NCI-H1417 (cell line): ENCODE results near the gene APOBEC3C.
"Not testable (repeated sequence)": the region's sequence is repeated elsewhere in the genome, so short reads cannot be mapped to it uniquely, and the experiment has no call there.

Source experiments
- DNase-seq, 3 experiments: peaks; one replicate each; lab custom pipeline; 2025; lab: John Stamatoyannopoulos, UW

APOBEC3C gene

GRCh38 chr22:39013942-39014722, at the start of gene APOBEC3C:
APOBEC3C (plus strand) TSS chr22:39014257; CDS start chr22:39014363, 106 bp downstream.
- DNase-seq, result peak in 1 of 3 experiments; percentile 3

DNA sequence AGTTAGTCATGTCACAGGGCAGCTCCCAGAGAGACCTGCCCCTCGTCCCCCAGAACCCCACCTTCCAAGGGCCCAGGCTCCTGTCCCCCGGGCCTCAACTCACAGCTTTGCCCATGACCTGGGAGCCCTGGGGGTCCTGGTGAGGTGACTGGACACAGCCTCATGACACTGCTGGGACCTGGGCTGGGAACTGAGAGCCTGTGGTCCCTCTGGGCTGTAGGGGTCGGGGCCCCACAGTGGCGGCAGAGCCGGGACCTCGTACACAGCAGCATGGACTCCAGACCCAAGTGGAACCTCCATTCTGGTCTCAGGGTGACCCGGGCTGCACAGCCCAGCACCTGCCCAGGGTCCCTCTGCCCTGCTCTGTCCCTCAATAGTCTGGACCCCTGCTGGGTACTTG, 49.8 kb upstream of the APOBEC3C start:
- no peak for DNase-seq

GRCh38 chr22:38964989-38965388, 49.1 kb upstream of the APOBEC3C start:
- no peak for DNase-seq

- DNase-seq, result no peak
These were observed 48.3 kb upstream of the APOBEC3C start for GRCh38 chr22:38965614-38966379.

- no peak for DNase-seq
These were observed 47.7 kb upstream of the APOBEC3C start for GRCh38 chr22:38966380-38966702.

- no peak for DNase-seq
These were observed 47.1 kb upstream of the APOBEC3C start for GRCh38 chr22:38966942-38967341.

DNA sequence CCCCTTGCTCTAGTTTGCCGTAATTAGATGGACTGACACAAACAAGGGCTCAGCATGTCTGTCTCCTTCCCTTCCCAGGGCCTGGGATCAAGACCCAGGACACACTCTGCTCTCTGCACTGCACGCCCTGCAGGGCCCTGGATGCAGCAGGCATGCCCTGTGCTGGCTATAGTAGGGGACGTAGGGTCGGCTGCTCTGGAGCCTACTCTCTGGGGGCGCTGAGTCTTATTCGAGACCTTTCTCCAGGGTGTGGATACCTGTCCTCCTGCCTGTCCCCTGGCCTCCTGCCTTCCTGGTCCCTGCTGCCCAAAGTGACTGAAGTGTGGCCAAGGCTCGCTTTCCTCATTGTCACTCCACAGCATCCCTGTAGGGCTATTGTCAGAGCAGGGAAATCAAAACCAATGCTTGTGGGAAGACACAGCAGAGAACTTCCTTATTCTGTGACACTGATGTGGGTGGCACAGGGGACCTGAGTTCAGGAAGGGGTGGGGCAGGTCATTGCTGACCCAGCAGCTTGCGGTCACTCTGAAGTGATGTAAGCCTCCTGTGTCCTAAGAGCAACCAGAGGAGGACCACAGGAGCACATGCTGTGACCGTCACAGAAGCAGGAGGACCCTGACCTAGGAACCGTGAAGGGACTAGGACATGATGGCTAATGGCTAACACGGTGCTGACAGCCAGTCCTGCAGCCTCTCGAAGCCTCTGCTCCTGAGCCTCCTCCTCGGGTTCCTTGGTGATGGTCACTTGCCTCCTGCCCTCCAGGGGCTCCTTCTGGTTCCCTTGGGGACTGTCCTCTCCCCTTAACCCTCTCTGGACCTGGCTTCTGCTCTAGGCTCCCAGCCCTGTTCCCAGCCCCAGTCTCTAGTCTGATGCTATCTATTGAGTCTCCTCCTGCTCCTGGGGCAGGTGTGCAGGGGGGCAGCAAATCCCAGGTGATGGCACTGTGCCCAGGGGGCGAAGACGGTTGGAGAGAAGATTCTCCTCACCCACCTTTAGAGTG, 46.3 kb upstream of the APOBEC3C start:
- DNase-seq, result no peak

DNA sequence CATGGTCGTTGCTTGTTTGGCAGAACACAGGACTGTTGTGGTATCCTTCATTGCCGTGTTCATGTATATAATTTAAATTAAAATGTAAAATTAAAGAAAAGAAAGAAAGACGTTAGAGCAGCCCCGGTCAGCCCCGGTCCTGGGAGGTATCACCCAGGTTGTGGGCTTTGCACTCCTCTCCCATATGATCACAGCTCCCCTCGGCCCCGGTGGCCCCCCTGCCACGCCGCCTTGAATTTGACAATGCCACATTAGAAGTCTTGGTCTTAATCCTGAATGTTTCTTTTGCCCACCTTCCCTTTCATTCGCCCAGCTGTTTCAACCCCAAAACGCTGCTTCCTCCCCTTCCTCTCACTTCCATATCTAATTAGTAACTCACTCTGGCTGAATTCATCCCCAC, 45.3 kb upstream of the APOBEC3C start:
- DNase-seq, result no peak

GRCh38 chr22:38970551-38970950, 43.5 kb upstream of the APOBEC3C start:
- DNase-seq, result no peak

DNA sequence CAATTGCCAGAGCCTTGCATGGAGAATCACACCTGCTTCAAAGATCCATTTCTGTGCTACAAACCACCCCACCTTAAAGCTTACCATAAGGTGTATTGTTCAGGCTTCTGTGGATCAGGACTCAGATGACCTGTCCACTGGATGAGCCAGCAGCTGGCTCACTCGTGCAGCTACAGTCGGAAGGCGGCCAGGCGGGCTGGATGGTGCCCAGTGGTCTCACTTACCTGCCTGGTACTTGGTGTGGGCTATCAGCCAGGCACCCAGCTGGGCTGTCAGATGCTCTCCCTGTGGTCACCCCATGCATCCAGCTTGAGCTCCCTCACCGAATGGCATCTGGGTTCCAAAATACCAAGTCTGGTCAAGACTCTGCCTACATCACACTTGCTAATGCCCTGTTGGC, 42.9 kb upstream of the APOBEC3C start:
- DNase-seq, result no peak

DNA sequence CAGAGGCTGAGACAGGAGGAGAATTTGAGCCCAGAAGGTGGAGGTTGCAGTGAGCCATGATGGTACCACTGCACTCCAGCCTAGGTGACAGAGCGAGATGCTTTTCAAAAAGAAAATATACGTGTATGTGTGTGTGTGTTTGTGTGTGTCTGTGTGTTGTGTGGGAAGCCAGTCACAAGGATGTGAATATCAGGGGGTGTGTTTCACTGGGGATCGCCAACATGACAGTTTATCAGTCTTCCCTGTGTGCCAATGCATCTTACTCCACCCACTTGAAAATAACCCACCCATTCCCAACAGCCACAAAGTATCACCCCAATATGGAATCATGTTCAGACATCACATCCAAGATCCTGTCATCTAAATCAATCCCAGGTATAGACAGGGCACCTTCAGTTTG, 42.3 kb upstream of the APOBEC3C start:
- DNase-seq, result no peak

DNA sequence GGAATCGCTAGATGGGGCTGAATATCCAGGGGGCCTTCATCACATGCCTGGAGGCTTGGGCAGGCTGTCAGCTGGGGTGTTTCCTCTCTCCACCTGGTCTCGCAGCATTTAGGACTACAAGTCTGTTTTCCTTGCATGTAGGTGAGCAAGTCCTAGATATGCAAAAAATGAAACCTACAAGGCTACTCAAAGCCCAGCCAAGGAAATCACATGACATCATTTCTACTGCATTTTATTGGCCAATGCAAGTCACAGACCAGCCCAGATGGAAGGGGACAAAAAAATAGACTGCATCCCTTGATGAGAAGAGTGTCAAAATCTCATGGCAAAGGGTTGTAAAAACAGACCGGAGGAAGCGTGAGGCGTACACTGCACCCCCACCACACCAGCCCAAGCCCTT, 41.5 kb upstream of the APOBEC3C start:
- DNase-seq, result no peak

- DNase-seq, result peak in 2 of 3 experiments; percentile 9 to 39
These were observed 40.5 kb upstream of the APOBEC3C start for GRCh38 chr22:38973289-38974169.

DNA sequence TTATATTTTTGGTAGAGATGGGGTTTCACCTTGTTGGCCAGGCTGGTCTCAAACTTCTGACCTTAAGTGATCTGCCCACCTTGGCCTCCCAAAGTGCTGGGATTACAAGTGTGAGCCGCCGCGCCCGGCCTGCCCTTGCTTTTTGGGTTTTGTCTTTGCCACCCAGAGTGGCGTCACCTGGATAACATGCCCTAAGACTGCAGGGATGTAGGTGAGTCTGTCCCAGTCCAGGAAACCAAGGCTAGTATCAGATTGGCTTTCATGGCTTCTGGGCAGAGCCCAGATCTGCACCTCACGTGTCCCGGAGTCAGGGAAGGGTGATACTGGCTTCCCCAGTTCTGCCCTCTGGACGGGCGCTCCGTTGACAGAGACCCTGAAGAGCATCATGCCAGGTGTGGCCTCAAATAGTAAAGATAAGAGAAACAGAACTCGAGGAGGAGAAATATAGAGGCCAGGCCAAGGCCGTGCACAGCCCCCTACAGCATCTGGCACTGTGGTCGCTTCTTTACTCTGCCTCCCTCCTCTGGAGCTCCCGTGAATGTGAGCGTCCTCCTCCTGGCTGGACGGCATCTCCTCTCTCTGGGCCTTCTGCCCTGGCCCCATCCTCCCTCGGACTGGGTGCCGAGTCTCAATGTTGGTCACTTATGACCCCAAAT, 39.8 kb upstream of the APOBEC3C start:
- DNase-seq, result no peak

- DNase-seq, result no peak
These were observed 39.3 kb upstream of the APOBEC3C start for GRCh38 chr22:38974826-38975175.

DNA sequence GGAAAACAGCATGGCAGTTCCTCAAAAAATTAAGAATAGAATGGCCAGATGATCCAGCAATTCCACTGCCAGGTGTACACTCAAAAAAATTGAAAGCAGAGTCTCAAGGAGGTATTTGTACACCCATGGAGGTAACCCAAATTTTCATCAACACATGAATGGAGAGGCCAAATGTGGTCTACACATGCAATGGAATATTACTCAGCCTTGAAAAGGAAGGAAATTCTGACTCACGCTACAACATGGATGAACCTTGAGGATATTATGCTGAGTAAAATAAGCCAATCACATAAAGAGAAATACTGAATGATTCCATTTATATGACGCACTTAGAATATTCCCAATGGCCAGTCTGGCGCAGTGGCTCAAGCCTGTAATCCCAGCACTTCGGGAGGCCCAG, 36.8 kb upstream of the APOBEC3C start:
- not testable (repeated sequence) for DNase-seq

DNA sequence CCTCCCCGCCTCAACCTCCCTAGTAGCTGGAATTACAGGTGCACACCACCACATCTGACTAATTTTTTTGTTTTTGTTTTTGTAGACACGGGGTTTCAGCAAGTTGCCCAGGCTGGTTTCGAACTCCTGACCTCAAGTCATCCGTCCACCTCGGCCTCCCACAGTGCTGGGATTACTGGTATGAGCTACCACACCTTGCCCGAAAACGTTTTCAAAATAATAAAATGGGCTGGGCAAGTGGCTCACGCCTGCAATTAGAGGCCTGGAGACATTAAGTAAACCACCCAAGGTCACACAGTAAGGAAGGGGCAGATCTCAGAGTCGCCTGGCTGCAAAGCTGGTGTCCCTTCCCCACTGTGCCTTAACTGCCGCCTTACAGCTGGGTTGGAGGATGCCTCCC, 33.5 kb upstream of the APOBEC3C start:
- DNase-seq, result not testable (repeated sequence)

GRCh38 chr22:38981005-38981991, 32.8 kb upstream of the APOBEC3C start:
- DNase-seq, result no peak
